Right lung (tissue), 10 donors: ENCODE data around the gene DTX3. TPM values are rescaled to one million over a fixed set of nuclear protein-coding genes. Genes with fewer than 3 reads are reported as not detected.
"Not testable (repeated sequence)": the region's sequence is repeated elsewhere in the genome, so short reads cannot be mapped to it uniquely, and the experiment has no call there.

Experiments
- DNase-seq, 2 donors: peaks; one replicate each; pipeline ENCODE4 v3.0.0-alpha.2; 2013
- long read RNA-seq, 8 donors: transcript quantifications; one replicate each; lab custom pipeline, GENCODE V29; 2026
- polyA plus RNA-seq, 5 donors: library from polyadenylated mRNA; unstranded; fragments of 120-200 nt; gene quantifications; one replicate each; pipeline versions ENCODE4 v1.2.1 to v1.2.3, GENCODE V29; 2013; ENCODE audit warnings: inconsistent platforms in 1 of 5, low replicate concordance in 1 of 5; ENCODE audit not compliant: insufficient read length in 5 of 5, insufficient read depth in 1 of 5

The DTX3 gene, protein sequence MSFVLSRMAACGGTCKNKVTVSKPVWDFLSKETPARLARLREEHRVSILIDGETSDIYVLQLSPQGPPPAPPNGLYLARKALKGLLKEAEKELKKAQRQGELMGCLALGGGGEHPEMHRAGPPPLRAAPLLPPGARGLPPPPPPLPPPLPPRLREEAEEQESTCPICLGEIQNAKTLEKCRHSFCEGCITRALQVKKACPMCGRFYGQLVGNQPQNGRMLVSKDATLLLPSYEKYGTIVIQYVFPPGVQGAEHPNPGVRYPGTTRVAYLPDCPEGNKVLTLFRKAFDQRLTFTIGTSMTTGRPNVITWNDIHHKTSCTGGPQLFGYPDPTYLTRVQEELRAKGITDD
- polyA plus RNA-seq, result 10 to 100 TPM; 52.7 to 65.6 (median 61.0) TPM
- long read RNA-seq, donor 1, partial matches to known transcripts, result 12 of 20 reads
- long read RNA-seq, donor 1, other reads (novel, unspliced or antisense), result 0 of 20 reads
- long read RNA-seq, donor 2, partial matches to known transcripts, result 0 of 8 reads
- long read RNA-seq, donor 2, other reads (novel, unspliced or antisense), result 0 of 8 reads
- long read RNA-seq, donor 3, partial matches to known transcripts, result 0 of 2 reads
- long read RNA-seq, donor 3, other reads (novel, unspliced or antisense), result 0 of 2 reads
- long read RNA-seq, donor 4, partial matches to known transcripts, result 0 of 5 reads
- long read RNA-seq, donor 4, other reads (novel, unspliced or antisense), result 0 of 5 reads
- long read RNA-seq, donor 5, transcript DTX3-204 (6 exons, 2,067 nt), result major isoform, 6 of 10 reads
- long read RNA-seq, donor 5, partial matches to known transcripts, result 0 of 10 reads
- long read RNA-seq, donor 5, other reads (novel, unspliced or antisense), result 0 of 10 reads
- long read RNA-seq, donor 6, transcript DTX3-204 (6 exons, 2,067 nt), result major isoform, 6 of 14 reads
- long read RNA-seq, donor 6, partial matches to known transcripts, result 0 of 14 reads
- long read RNA-seq, donor 6, other reads (novel, unspliced or antisense), result 0 of 14 reads
- long read RNA-seq, donor 7, transcript DTX3-201 (7 exons, 2,029 nt), result major isoform, 6 of 13 reads
- long read RNA-seq, donor 7, partial matches to known transcripts, result 5 of 13 reads
- long read RNA-seq, donor 7, other reads (novel, unspliced or antisense), result 0 of 13 reads
- long read RNA-seq, donor 8, partial matches to known transcripts, result 6 of 10 reads
- long read RNA-seq, donor 8, other reads (novel, unspliced or antisense), result 0 of 10 reads

DNA sequence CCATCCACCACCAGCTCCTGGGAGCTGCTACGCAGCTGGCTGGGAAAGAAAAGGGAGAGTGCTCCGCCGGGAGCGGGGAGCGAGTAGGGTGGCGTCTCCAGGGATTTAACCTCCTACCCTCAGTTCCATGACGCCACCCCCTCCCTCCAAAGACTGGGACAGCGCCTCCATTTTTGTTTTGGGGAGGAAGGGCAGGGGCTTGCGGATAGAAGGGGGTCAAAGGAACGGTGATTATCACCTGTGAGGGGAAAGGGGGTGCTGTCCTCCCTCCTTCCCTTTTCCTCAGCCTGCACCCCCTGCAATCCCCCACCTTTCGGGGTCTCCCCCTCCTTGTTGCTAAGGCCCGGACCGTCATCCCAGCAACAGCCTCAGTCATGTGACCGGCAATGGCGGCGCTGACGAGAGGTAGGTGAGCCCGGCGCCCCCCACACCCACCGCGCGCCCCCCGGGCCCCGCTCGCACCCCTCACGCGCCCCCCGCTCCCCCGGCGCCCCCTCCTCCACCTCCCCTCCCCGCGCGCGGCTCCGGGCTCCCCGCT, at the start of gene DTX3:
Gene DTX3 (plus strand): TSS at position 371 of the 538 bp plus-strand sequence. CDS start 1,694 bp downstream, outside the sequence.
- peak in 1 of 2 donors; percentile 45 for DNase-seq

DNA sequence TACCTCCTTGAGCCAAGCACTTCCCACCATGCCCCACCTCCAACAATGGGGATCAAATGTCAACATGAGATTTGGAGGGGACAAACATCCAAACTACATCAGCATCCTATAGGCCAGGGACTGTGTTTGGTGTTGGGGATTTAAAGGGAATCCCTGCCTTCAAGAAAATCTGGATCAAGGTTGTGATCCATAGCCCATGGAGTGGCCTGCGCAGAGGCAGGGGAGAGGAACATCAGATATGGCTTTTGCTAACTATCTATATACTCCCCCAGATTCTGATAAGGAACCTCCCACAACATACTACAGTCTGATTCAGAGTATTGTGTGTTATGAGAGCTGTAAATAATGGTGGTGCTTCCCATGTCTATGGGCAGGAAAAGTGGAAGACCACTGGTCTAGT, 49.7 kb upstream of the DTX3 start:
- no peak for DNase-seq

DNA sequence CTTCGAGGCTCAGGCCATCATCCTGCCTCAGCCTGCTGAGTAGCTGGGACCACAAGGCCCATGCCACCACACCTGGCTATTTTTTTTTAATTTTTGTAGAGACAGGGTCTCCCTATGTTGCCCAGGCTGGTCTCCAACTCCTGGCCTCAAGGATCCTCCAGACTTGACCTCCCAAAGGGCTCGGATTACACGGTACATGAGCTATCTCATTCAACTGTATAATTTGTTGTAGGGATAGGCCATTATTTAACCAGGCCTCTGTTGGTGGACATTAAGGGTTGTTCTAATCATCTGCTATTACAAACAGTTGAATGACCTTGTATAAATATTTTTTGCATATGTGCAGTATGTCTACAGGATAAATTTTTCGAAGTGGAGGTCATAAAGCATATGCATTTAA, 45.8 kb upstream of the DTX3 start:
- DNase-seq, result no peak

DNA sequence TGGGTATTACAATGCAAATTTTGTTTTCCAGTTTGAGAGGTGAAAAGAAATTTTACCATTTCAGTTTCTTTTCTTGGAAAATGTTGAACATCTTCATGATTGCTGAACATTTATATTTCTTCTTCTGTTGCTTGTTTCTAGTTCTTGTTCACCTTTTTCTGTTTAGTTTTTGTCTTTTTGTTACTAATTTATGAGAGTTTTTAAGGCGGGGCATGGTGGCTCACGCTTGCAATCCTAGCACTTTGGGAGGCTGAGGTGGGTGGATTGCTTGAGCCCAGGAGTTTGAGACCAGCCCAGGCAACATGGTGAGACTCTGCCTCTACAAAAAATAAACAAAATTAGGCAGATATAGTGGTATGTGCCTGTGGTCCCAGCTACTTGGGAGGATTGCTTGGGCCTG, 44.1 kb upstream of the DTX3 start:
- DNase-seq, result no peak

DNA sequence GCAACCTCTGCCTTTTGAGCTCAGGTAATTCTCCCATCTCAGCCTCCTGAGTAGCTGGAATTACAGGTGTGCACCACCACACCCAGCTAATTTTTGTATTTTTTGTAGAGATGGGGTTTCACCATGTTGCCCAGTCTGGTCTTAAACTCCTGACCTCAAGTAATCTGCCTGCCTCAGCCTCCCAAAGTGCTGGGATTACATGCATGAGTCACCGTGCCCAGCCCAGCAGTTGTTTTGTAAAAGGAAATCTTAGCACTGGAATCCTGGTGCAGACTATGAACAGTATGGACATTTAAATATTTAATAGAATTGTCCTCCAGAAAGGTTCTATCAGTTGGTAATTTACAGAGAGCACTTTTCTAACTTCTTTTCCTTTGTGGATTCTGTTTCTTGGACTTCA, 43.5 kb upstream of the DTX3 start:
- not testable (repeated sequence) for DNase-seq

DNA sequence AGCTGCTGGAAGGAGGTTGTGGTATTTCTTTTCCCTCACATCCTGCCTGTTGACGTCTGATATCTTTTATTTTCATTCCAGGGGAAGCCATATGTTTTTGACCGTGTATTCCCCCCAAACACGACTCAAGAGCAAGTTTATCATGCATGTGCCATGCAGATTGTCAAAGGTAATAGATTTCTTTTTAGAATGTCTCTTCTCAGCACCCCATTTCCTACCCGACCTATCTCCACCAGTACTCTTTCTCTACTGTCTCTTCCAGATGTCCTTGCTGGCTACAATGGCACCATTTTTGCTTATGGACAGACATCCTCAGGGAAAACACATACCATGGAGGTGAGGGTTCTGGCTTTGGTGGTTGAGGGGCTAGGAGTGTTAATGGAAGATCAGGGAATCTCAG, 41.3 kb upstream of the DTX3 start:
- no peak for DNase-seq

DNA sequence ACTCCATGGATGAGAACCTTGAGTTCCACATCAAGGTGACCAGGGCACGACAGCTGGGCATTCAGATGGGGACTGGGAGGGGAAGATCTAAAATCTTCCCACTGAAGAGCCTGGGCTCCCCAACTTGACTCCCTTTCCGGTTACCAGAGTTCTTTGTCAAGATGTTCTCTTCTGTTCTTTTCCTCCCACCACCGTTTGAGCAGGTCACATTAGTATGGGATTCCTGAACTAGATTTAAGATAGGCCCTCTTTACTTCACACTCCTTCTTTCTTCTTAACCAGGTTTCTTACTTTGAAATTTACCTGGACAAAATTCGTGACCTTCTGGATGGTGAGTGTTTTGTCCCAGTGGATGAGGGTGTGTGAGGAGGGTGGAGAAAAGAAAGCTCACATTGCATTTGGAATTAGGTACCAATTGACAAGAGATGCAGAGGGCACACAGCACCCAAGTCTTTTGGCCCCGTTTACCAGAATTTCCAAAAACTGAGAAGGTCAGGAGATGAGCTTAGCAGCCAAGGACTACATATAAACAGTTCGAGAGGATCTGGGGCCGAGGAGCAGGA, 40.4 kb upstream of the DTX3 start:
- no peak for DNase-seq

DNA sequence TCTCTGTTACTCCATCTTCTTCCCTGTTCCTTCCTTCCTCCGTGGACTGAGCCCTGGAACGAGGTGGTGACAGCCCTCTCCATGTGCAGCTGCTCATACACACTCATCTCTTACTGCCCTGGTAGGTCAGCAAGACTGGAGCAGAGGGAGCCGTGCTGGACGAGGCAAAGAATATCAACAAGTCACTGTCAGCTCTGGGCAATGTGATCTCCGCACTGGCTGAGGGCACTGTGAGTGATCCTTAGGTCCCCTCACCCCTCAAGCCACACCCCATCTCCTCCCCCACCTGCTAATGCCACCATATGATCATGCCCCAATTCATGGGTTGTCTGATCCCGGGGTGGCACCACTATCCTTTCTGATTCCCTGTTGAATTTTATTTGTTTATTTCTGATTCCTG, 35.8 kb upstream of the DTX3 start:
- no peak for DNase-seq

DNA sequence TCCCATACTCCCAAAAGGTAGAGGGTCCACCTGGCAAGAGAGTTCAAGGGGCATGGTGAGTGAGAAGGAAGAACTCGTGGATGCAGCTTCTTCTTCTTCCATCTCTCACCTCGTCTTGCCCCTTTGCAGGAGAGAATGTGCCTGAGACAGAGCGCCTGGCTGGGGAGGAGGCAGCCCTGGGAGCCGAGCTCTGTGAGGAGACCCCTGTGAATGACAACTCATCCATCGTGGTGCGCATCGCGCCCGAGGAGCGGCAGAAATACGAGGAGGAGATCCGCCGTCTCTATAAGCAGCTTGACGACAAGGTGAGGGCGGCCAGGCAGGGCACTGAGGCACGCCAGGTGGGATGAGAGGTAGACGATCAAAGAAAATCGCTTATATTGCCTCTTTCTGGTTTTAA, 34.8 kb upstream of the DTX3 start:
- no peak for DNase-seq

DNA sequence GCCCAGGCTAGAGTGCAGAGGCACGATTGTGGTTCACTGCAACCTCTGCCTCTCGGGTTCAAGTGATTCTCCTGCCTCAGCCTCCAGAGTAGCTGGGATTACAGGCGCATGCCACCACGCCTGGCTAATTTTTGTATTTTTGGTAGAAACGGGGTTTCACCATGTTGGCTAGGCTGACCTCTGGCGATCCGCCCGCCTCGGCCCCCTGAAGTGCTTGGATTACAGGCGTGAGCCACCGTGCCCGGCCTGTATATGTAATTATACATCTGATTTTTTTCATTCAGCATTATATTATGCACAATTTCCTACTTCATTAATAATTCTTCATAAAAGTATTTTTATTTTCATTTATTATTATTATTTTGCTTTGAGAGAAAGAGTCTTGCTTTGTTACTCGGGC, 34.2 kb upstream of the DTX3 start:
- not testable (repeated sequence) for DNase-seq

DNA sequence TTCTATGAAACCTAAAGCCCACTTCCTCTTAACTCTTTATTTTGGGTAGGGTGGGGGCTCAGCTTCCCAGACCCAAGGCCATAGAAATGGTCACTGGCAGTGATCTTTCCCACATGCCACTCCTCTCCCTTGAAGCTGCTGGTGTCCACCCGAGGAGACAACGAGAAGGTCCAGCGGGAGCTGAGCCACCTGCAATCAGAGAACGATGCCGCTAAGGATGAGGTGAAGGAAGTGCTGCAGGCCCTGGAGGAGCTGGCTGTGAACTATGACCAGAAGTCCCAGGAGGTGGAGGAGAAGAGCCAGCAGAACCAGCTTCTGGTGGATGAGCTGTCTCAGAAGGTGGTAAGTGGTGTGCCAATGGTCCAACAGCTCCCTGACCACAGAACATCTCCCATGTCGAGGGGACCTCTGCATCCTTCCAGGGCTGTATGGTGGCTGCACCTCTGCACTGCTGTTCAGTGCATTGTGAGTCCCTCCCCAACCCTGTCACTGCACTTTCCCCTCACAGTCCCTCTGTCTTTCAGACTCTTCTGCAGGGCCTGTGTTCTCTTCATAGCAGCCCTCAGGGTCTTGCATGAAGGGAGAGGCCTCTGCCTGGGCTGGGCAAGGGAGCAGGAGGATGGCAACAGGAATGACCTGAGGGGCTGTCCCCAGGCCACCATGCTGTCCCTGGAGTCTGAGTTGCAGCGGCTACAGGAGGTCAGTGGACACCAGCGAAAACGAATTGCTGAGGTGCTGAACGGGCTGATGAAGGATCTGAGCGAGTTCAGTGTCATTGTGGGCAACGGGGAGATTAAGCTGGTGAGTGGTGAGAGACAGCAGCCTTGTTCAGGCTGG, 32.5 kb upstream of the DTX3 start:
- DNase-seq, result no peak

DNA sequence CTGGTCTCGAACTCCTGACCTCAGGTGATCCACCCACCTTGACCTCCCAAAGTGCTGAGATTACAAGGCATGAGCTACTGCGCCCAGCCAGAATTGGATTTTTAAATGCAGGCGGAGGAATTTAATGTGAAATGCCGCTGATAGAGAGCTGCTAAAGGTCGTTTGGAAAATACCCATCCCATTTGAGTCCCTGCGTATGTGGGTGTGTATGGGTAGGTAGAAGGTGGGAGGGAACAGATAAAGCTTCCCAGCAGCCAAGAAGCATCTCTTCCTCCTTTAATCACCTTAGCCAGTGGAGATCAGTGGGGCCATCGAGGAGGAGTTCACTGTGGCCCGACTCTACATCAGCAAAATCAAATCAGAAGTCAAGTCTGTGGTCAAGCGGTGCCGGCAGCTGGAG, 29.8 kb upstream of the DTX3 start:
- no peak for DNase-seq

DNA sequence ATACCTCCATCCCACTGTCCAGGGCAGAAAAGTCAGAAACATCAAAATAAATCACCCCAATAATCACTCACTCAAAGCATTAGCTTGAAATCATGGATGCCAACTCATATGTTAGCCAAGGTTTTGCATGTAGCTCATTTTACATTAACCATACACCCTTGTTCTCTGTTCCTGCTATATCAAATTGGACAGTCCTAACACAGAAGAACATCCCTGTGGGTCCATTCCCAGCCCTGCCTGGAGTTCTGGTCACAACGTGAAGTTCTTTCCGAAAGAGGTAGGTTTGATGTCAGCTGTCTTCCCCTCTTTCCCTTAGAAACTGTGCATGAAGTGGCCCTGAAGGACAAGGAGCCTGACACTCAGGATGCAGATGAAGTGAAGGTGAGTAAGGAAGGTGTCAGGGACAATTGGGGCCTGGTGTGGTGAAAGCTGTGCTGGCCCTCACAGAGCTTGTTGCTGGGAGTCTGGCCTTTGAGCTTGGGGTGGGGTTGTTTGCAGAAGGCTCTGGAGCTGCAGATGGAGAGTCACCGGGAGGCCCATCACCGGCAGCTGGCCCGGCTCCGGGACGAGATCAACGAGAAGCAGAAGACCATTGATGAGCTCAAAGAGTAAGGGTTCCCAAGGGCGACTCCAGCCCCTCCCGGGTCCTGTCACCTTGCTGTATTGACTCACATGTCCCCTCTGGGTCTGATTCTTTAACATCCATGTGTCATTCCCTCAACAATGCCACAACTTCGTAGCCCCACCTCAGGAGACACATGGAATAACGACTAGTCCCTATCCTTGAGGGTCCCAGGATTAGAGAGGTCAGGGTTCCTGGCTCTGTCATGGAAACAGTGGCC, 28.6 kb upstream of the DTX3 start:
- DNase-seq, result no peak

DNA sequence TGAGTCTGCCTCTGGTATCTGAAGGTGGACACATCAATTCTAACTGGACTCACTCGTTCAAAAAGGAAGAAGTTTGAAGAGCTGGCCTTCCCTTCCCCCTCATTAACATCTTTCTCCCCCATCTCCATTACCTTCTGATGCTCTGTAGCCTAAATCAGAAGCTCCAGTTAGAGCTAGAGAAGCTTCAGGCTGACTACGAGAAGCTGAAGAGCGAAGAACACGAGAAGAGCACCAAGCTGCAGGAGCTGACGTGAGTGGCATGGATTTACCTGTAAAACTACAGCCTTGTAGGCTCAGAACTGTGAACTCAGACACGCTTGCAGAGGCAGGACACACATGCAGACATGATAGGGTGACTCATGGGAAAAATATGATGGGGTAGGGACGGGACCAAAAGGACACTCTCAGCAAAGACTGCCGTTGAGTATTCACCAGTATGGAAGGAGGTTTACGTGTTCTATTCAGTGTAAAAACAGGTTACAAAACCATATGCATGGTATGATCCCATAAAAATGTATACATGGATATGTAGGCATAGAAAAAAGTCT, 27.9 kb upstream of the DTX3 start:
- no peak for DNase-seq

DNA sequence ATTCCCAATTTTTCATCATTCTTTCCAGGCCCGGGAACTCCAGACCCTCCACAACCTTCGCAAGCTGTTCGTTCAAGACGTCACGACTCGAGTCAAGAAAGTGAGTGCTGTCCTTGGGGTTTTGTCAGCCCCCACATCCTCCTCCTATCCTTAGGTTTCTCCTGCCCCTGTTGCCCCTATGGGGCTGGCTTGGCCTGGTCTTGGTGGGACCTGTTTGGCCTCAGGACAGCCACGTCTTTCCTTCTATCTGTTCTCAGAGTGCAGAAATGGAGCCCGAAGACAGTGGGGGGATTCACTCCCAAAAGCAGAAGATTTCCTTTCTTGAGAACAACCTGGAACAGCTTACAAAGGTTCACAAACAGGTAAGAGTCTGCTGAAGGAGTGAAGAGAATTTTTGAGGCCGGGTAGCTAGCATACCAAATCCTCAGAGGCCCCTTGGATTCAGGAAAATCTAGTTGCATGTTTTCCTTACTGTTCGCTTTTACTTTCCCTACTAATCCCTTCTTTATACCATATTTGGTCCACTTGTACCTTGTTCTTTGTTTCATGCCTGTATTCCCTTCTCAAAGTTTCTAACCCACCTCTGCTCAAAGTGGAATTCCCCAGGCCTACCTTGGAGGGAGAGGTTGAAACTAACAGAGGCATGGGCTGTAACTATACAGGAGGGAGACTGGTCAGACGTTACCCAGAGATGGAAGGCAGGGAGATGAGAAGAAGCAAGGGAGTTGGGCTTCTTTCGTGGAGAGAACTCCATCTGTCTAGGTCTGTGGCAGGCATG, 26.5 kb upstream of the DTX3 start:
- no peak for DNase-seq

DNA sequence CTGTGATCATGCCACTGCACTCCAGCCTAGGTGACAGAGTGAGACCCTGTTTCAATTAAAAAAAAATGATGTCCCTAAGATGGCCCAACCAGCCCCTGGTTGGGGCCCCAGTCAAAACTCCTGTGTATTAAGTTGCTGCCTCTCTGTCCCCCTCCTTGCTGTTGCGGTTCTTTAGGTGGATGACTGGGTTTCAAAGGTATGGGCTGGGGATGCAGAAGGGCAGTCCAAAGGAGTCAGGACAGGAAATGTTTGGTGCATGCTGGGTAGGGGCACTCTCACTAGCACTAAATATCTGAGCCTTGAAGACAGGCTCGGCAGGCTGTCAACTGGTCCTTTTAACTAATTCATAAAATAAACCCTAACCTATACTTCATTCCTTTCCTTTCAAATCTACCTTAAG, 25.6 kb upstream of the DTX3 start:
- DNase-seq, result no peak

DNA sequence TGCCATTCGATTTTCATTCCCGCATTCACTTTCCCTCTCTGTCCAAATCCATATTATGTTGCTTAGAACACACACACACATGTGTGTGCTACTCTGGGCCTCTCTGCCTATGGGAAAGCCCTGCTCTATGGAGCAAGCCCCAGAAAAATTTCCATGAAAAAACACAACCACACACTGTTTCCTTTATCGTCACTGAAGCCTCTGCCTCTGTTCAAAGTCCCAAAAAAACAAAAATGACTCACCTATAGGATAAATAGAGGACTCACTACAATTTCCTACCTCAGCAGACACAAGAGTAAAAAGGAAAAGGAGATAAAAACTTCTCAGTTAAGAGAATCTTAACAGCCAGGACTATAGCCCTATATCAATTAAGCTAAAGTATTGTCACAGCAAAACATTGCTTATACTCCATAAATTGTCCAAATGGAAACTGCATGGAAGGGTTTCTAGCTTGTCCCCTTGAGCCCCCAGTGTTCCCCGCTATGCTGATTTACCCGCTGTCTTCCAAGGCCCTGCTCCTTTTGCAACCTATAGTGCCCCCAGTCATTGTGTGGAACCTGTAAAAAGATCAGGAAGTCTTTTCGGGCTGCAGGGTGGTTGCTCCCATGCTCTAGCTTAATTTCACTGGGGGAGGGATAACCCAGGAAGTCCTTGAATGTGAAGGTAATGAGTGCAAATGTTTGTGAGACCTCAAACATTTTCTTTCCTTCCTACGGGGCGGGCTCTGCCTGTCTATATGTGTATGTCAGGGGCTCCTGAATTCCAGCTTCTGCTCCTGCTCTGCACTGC, 24.8 kb upstream of the DTX3 start:
- DNase-seq, result no peak

DNA sequence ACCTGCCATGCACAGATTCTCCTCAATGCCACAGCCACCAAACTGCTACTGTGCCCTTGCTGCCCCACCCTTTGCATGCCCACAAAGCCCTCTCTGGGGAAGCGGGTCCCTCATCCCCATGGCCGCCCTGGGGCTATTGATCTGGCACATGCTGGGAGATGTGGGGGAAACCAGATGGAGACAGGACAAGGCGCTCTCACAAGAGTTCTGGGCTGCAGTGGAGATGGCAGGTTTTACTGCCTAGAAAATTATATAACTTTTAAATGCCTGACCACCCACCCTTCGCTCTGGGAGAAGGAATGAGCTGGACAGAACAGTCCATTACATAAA, 24.2 kb upstream of the DTX3 start:
- no peak for DNase-seq
